Testis (tissue), 2 donors: ENCODE measurements around the gene EMCN.
"Not testable (repeated sequence)": the region's sequence is repeated elsewhere in the genome, so short reads cannot be mapped to it uniquely, and the experiment has no call there.

ENCODE experiments used
- POLR2A ChIP-seq: fragments of 450-650 bp; IDR thresholded peaks from one replicate; pipeline ENCODE4 v1.6.1; 2017; ENCODE audit warnings: antibody characterized with exemption, mild to moderate bottlenecking, moderate library complexity
- TF ChIP-seq, protein P1 (sequence below), 3 experiments: fragments of 450-650 bp in 2 of 3; fragments of 200-600 bp in 1 of 3; sonication (generic) in 1 of 3; IDR thresholded peaks; one replicate each; pipeline ENCODE4 v1.5.1; 2016 to 2019; ENCODE audit warnings: antibody characterized with exemption in 3 of 3, mild to moderate bottlenecking in 2 of 3, moderate library complexity in 1 of 3

DNA sequence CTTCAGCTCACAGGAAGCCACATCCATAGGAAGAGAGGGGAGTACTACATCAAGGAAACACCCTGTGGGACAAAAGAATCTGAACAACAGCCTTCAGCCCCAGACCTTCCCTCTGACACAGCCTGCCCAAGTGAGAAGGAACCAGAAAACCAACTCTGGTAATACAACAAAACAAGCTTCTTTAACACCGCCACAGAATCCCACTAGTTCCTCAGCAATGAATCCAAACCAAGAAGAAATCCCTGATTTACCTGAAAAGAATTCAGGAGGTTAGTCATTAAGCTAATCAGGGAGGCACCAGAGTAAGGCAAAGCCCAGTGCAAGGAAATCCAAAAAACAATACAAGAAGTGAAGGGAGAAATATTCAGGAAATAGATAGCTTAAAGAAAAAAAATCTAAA, 137.4 kb downstream of the EMCN start:
- TF ChIP-seq, protein P1, sequence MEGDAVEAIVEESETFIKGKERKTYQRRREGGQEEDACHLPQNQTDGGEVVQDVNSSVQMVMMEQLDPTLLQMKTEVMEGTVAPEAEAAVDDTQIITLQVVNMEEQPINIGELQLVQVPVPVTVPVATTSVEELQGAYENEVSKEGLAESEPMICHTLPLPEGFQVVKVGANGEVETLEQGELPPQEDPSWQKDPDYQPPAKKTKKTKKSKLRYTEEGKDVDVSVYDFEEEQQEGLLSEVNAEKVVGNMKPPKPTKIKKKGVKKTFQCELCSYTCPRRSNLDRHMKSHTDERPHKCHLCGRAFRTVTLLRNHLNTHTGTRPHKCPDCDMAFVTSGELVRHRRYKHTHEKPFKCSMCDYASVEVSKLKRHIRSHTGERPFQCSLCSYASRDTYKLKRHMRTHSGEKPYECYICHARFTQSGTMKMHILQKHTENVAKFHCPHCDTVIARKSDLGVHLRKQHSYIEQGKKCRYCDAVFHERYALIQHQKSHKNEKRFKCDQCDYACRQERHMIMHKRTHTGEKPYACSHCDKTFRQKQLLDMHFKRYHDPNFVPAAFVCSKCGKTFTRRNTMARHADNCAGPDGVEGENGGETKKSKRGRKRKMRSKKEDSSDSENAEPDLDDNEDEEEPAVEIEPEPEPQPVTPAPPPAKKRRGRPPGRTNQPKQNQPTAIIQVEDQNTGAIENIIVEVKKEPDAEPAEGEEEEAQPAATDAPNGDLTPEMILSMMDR (IDR thresholded peaks at IDR 0.05): not testable (repeated sequence)
- not testable (repeated sequence) for TF ChIP-seq POLR2A
